ENCODE measurements around the gene NTM.

NTM gene

DNA sequence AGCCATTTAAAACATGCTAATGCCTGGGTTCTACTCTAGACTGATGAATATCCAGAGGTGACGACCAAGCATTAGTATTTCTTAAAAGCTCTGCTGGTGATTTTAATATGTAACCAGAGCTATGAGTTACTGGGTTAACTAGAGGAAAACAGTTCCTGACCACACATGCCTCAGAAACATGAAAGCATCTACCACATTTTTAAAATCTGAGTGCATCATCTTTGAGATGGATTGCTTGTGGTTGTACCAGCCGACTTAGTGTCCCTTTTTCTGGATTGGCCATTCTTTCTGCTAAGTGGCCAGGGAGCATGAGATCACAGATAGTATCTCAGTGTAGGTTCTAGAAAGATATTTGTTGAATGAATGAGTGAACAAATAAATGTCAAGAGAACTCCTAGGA is 152.4 kb downstream of the NTM start:
- no peak overlapping the region for H3K4me3 ChIP-seq (ENCODE audit: low read depth, low read length)
- DNase-seq (ENCODE audit: low read depth): no peak
- no peak for TF ChIP-seq CTCF (IDR thresholded peaks at IDR 0.05; ENCODE audit: low read depth, low read length, missing control alignments)

DNA sequence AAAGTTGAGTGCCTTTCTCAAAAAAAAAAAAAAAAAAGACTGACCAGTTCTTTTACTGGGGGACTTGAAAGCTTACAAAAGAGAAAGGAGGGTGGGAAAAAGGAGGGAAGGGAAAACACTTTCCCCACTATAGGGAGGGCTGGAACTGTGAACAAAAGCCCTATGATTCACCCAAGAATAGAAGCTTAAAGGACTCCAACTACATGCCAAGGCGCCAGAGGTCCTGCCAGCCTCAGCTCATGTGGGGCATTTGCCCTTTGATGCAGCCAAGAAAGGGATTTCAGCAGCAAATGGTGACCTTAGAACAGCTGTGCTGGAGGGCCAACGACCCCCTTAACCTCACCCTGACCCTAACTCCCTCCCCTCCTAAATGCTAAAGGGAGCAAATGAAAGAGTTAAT is 160.0 kb downstream of the NTM start:
- DNase-seq (ENCODE audit: low read depth): no peak
- TF ChIP-seq CTCF (IDR thresholded peaks at IDR 0.05; ENCODE audit: low read depth, low read length, missing control alignments): no peak
- no peak overlapping the region for H3K4me3 ChIP-seq (ENCODE audit: low read depth, low read length)

GRCh38 chr11:131533149-131533548 is 162.7 kb downstream of the NTM start:
- H3K4me3 ChIP-seq (ENCODE audit: low read depth, low read length): no peak overlapping the region
- no peak for TF ChIP-seq CTCF (IDR thresholded peaks at IDR 0.05; ENCODE audit: low read depth, low read length, missing control alignments)
- DNase-seq (ENCODE audit: low read depth): no peak

GRCh38 chr11:131533998-131534397 is 163.6 kb downstream of the NTM start:
- DNase-seq (ENCODE audit: low read depth): no peak
- TF ChIP-seq CTCF (IDR thresholded peaks at IDR 0.05; ENCODE audit: low read depth, low read length, missing control alignments): no peak
- no peak overlapping the region for H3K4me3 ChIP-seq (ENCODE audit: low read depth, low read length)

DNA sequence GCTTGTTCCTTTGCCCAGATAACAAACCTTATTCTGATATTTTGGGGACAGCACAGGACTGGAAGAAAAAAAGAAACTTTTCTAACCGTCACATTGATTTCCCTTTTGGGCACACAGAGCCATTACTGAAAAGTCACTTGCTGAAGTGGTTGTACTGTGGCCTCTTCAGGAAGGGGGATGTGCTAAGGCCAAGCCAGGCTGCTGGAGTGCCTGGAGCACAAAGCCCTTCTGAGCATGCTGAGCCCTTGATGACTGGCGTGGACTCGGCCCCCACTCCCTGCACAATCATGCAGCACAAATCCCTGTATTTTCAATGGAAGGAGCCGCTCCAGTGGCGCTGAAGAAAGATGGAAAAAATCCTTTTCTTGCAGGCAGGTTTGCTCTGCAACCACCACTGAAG is 164.2 kb downstream of the NTM start:
- no peak for TF ChIP-seq CTCF (IDR thresholded peaks at IDR 0.05; ENCODE audit: low read depth, low read length, missing control alignments)
- no peak overlapping the region for H3K4me3 ChIP-seq (ENCODE audit: low read depth, low read length)
- DNase-seq (ENCODE audit: low read depth): no peak

GRCh38 chr11:131536159-131536558 is 165.7 kb downstream of the NTM start:
- no peak for TF ChIP-seq CTCF (IDR thresholded peaks at IDR 0.05; ENCODE audit: low read depth, low read length, missing control alignments)
- H3K4me3 ChIP-seq (ENCODE audit: low read depth, low read length): no peak overlapping the region
- no peak for DNase-seq (ENCODE audit: low read depth)

DNA sequence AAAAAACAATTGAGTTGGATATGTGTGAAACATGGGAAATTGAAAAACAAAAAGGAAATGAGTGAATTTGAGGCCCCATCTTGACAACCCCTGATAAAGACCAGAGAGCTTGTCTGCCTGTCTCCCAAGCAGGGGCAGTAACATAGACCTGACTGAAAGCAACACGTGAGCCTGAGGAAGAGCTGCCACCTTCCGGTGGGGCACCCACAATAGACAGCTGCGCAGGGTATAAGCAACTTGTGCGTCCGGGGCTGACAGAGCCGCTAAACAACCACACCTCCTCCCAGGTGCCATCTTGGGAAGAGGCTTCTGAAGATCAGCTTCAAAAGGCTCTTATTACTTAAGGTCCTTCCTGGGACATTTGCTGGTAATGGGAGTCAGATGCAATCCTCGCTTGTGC is 166.8 kb downstream of the NTM start:
- TF ChIP-seq CTCF (IDR thresholded peaks at IDR 0.05; ENCODE audit: low read depth, low read length, missing control alignments): no peak
- no peak overlapping the region for H3K4me3 ChIP-seq (ENCODE audit: low read depth, low read length)
- DNase-seq (ENCODE audit: low read depth): no peak

Measured in GM12864 (cell line).